Keratinocyte (primary cell): Measurements from ENCODE around the gene PANX2. TPM values are rescaled to one million over a fixed set of nuclear protein-coding genes. Genes with fewer than 3 reads are reported as not detected.

Experiments
- DNase-seq: peaks from one replicate; pipeline ENCODE4 v3.0.0-alpha.2; 2011; ENCODE audit warnings: low read depth, missing footprints, low spot score
- FAIRE-seq: peaks from 2 replicates; lab custom pipeline; 2011; peaks lifted over from hg19 to GRCh38; lab: Jason Lieb, UNC
- H2AFZ ChIP-seq: 2 replicates; pipeline ENCODE4 v1.6.0; 2012; ENCODE audit warnings: low read length, control low read depth, inconsistent platforms; ENCODE audit not compliant: control insufficient read depth
- H3K27ac ChIP-seq: 2 replicates; pipeline ENCODE4 v1.5.1; 2011; ENCODE audit warnings: low read length; ENCODE audit not compliant: control insufficient read depth, insufficient read depth
- H3K27me3 ChIP-seq: 3 replicates; pipeline ENCODE4 v1.6.0; 2011; ENCODE audit warnings: low read length; ENCODE audit not compliant: control insufficient read depth, insufficient read depth; ENCODE audit errors: extremely low read depth
- H3K36me3 ChIP-seq, 2 experiments: 2 replicates in 1 of 2; 3 replicates in 1 of 2; pipeline ENCODE4 v1.5.1; 2011; ENCODE audit warnings: low read length in 2 of 2, mild to moderate bottlenecking in 1 of 2; ENCODE audit not compliant: control insufficient read depth in 2 of 2, insufficient read depth in 2 of 2; ENCODE audit errors: extremely low read depth in 1 of 2
- H3K4me1 ChIP-seq: 3 replicates; pipeline ENCODE4 v1.5.1; 2011; ENCODE audit warnings: low read length; ENCODE audit not compliant: control insufficient read depth, insufficient read depth; ENCODE audit errors: extremely low read depth
- H3K4me2 ChIP-seq: 3 replicates; pipeline ENCODE4 v1.6.0; 2011; ENCODE audit warnings: low read depth, low read length; ENCODE audit not compliant: control insufficient read depth, insufficient read depth; ENCODE audit errors: extremely low read depth
- H3K4me3 ChIP-seq, 3 experiments: fragments of 200-600 bp in 1 of 3; sonication (generic) in 1 of 3; 2 replicates in 2 of 3; 3 replicates in 1 of 3; pipeline ENCODE4 v1.5.1; 2011 to 2016; ENCODE audit warnings: low read length in 3 of 3, mild to moderate bottlenecking in 3 of 3, control low read depth in 2 of 3, inconsistent platforms in 1 of 3, low read depth in 1 of 3, mixed read lengths in 1 of 3, mixed run types in 1 of 3, moderate library complexity in 1 of 3; ENCODE audit not compliant: control insufficient read depth in 2 of 3, insufficient read depth in 2 of 3; ENCODE audit errors: extremely low read depth in 1 of 3
- H3K79me2 ChIP-seq: 2 replicates; pipeline ENCODE4 v1.6.0; 2012; ENCODE audit warnings: low read length; ENCODE audit not compliant: control insufficient read depth, insufficient read depth
- H3K9ac ChIP-seq: 3 replicates; pipeline ENCODE4 v1.6.0; 2011; ENCODE audit warnings: low read length; ENCODE audit not compliant: control insufficient read depth, insufficient read depth; ENCODE audit errors: extremely low read depth
- H3K9me1 ChIP-seq: 3 replicates; pipeline ENCODE4 v1.6.0; 2011; ENCODE audit warnings: low read length; ENCODE audit not compliant: control insufficient read depth, insufficient read depth; ENCODE audit errors: extremely low read depth
- H3K9me3 ChIP-seq: 2 replicates; pipeline ENCODE4 v1.5.1; 2012; ENCODE audit warnings: low read depth, low read length; ENCODE audit not compliant: control insufficient read depth
- H4K20me1 ChIP-seq: 3 replicates; pipeline ENCODE4 v1.6.0; 2011; ENCODE audit warnings: low read length; ENCODE audit not compliant: control insufficient read depth, insufficient read depth; ENCODE audit errors: extremely low read depth
- CTCF ChIP-seq, 3 experiments: IDR thresholded peaks in 1 of 3; conservative IDR thresholded peaks in 1 of 3; optimal IDR thresholded peaks in 1 of 3; 2 replicates in 2 of 3; 3 replicates in 1 of 3; pipeline versions ENCODE3 to v1.5.1; 2011; ENCODE audit warnings: low read length in 3 of 3, mild to moderate bottlenecking in 3 of 3, moderate library complexity in 2 of 3, control low read depth in 1 of 3, inconsistent platforms in 1 of 3; ENCODE audit not compliant: insufficient read depth in 2 of 3; ENCODE audit errors: extremely low read depth in 1 of 3
- EZH2 ChIP-seq: IDR thresholded peaks from one replicate; pipeline ENCODE4 v1.6.1; 2012; ENCODE audit warnings: inconsistent platforms, mild to moderate bottlenecking, low read length, moderate library complexity
- dilution Hi-C: fragments of 300-500 bp; cut with MboI; formaldehyde crosslinking; loops from one replicate; pipeline ENCODE4 v1.7.0; 2020; ENCODE audit warnings: low sequenced_read_pairs; ENCODE audit not compliant: extremely low pct_ligation_motif_present
- polyA plus RNA-seq, 5 experiments: library from polyadenylated mRNA; depleted of rRNA in 3 of 5; stranded (reverse) in 3 of 5; stranded (forward) in 1 of 5; unstranded in 1 of 5; fragments of >200 nt; gene quantifications; 1 replicate in 1 of 5; 2 replicates in 3 of 5; 3 replicates in 1 of 5; pipeline versions ENCODE4 v1.2.1 to v1.2.3, GENCODE V29; 2011 to 2012; ENCODE audit warnings: missing spikeins in 2 of 5, low read depth in 1 of 5, low replicate concordance in 1 of 5

The PANX2 gene
- polyA plus RNA-seq, 1 donor (not counting 4 experiments of a cell fraction or from before 2014, with no cell fraction given), result 0.22 TPM

DNA sequence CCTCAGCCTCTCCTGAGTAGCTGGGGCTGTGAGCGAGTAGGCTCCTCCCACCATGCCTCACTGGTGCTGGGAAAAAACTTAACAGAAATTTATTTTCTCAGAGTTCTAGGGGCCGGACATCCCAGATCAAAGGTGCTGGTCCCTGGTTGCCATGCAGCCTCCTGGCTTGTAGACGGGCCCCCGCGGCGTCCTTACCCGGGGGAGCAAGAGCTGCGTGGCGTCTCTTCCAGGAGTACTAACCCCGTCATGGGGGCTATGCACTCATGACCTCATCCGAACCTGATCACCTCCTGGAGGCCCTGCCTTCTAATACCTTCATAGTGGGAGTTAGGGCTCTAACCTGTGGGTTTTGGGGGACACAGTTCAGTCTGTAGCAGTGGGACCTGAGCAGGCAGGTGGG lies 17.8 kb downstream of the PANX2 start:
- Histone ChIP-seq H3K4me2 (no peak overlapping the region), H3K4me1 (peaks cover 34% of the 10 kb centered on the region), H3K4me3 (no peak overlapping the region), H3K9me1 (no peaks in the 10 kb centered on the region), H4K20me1 (peaks cover 3% of the 10 kb centered on the region), H3K79me2 (peaks cover 61% of the 10 kb centered on the region), H3K27me3 (no peaks in the 10 kb centered on the region), H3K9ac (no peak overlapping the region), H3K9me3 (no peaks in the 10 kb centered on the region), H2AFZ (no peak overlapping the region), H3K36me3 (peaks cover 4% of the 10 kb centered on the region in 2 experiments), H3K27ac (no peak overlapping the region)
- DNase-seq (no peak), FAIRE-seq (no peak)
- TF ChIP-seq CTCF (optimal IDR thresholded peaks at IDR 0.05 in 1 of 3, IDR thresholded peaks at IDR 0.05 in 1 of 3, conservative IDR thresholded peaks at IDR 0.05 in 1 of 3; ENCODE audit: extremely low read depth in 1 of 3, insufficient read depth in 2 of 3, low read length in 3 of 3), result no peak
- TF ChIP-seq EZH2, result no peak
- dilution Hi-C loops, result no loop called here

DNA sequence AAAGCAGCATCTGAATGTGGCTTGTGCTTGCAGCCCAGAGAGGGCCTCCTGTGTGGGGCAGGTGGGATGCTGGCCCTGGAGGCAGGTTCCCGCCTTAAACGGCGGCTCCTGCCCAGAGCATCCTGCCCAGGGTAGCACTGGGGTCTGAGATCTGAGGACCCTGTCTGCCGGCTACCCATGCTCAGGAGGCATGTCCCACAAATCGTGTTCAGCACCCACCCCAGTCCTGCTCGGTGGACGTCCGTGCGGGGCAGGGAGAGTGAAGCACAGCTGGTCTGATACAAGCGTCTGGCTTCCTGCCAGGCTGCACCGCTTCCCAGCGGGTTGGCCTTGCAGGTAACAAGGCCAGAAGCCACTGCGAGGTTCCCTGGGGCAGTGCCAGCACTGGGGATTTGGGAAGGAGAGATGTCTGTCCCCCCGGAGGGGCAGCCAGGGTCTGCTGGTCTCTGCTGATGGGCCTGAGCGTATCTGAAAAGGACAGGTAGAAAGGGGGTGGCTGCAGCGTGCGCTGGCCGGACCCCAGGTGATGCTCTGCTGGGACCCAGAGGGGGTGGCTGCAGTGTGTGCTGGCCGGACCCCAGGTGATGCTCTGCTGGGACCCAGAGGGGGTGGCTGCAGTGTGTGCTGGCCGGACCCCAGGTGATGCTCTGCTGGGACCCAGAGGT lies 18.8 kb downstream of the PANX2 start:
- DNase-seq, result no peak
- Histone ChIP-seq H3K27me3 (no peaks in the 10 kb centered on the region), H3K36me3 (peaks cover 6 to 14% of the 10 kb centered on the region in 2 experiments), H3K27ac (peak overlapping the region; percentile 78), H2AFZ (no peak overlapping the region), H3K9me1 (no peaks in the 10 kb centered on the region), H3K9ac (peak overlapping the region; percentile 64), H3K4me2 (peak overlapping the region; percentile 52), H4K20me1 (peaks cover 3% of the 10 kb centered on the region), H3K4me1 (peaks cover 34% of the 10 kb centered on the region), H3K79me2 (peaks cover 68% of the 10 kb centered on the region), H3K4me3 (no peak overlapping the region), H3K9me3 (no peaks in the 10 kb centered on the region)
- no peak for FAIRE-seq
- TF ChIP-seq CTCF (optimal IDR thresholded peaks at IDR 0.05 in 1 of 3, IDR thresholded peaks at IDR 0.05 in 1 of 3, conservative IDR thresholded peaks at IDR 0.05 in 1 of 3; ENCODE audit: extremely low read depth in 1 of 3, insufficient read depth in 2 of 3, low read length in 3 of 3), result no peak
- no peak for TF ChIP-seq EZH2
- dilution Hi-C loops, result no loop called here
